Hepatic stellate cell (primary cell): ENCODE data around the gene CDKAL1.
"Not testable (repeated sequence)": the region's sequence is repeated elsewhere in the genome, so short reads cannot be mapped to it uniquely, and the experiment has no call there.

ENCODE experiments used
- DNase-seq: peaks from one replicate; pipeline ENCODE4 v3.0.0; 2011; ENCODE audit warnings: low spot score

CDKAL1 gene

GRCh38 chr6:21074484-21074883 lies 540.2 kb downstream of the CDKAL1 start:
- no peak for DNase-seq

- no peak for DNase-seq
Observed at GRCh38 chr6:21075986-21076385, 541.7 kb downstream of the CDKAL1 start.

- no peak for DNase-seq
Observed at GRCh38 chr6:21078497-21078896, 544.2 kb downstream of the CDKAL1 start.

- DNase-seq = no peak
Observed at GRCh38 chr6:21079468-21080048, 545.3 kb downstream of the CDKAL1 start.

GRCh38 chr6:21080221-21080620 lies 546.0 kb downstream of the CDKAL1 start:
- no peak for DNase-seq

GRCh38 chr6:21082091-21082490 lies 547.8 kb downstream of the CDKAL1 start:
- no peak for DNase-seq

- DNase-seq = no peak
Observed at GRCh38 chr6:21083708-21084107, 549.5 kb downstream of the CDKAL1 start.

- DNase-seq = no peak
Observed at GRCh38 chr6:21084656-21085055, 550.4 kb downstream of the CDKAL1 start.

GRCh38 chr6:21085211-21085610 lies 551.0 kb downstream of the CDKAL1 start:
- DNase-seq = no peak

GRCh38 chr6:21085643-21086042 lies 551.4 kb downstream of the CDKAL1 start:
- DNase-seq = no peak

- no peak for DNase-seq
Observed at GRCh38 chr6:21087188-21087587, 552.9 kb downstream of the CDKAL1 start.

GRCh38 chr6:21091411-21091810 lies 557.2 kb downstream of the CDKAL1 start:
- no peak for DNase-seq

GRCh38 chr6:21092231-21092772 lies 558.0 kb downstream of the CDKAL1 start:
- not testable (repeated sequence) for DNase-seq

GRCh38 chr6:21095462-21095861 lies 561.2 kb downstream of the CDKAL1 start:
- DNase-seq = no peak

- DNase-seq = no peak
Observed at GRCh38 chr6:21098134-21098533, 563.9 kb downstream of the CDKAL1 start.

- DNase-seq = no peak
Observed at GRCh38 chr6:21098744-21099143, 564.5 kb downstream of the CDKAL1 start.

GRCh38 chr6:21099338-21100314 lies 565.4 kb downstream of the CDKAL1 start:
- DNase-seq = no peak

- no peak for DNase-seq
Observed at GRCh38 chr6:21100991-21101390, 566.7 kb downstream of the CDKAL1 start.

GRCh38 chr6:21101694-21102093 lies 567.4 kb downstream of the CDKAL1 start:
- DNase-seq = no peak

GRCh38 chr6:21102201-21102600 lies 567.9 kb downstream of the CDKAL1 start:
- DNase-seq = no peak

GRCh38 chr6:21102624-21103023 lies 568.4 kb downstream of the CDKAL1 start:
- DNase-seq = no peak

- DNase-seq = no peak
Observed at GRCh38 chr6:21103626-21104224, 569.5 kb downstream of the CDKAL1 start.

GRCh38 chr6:21104288-21104687 lies 570.0 kb downstream of the CDKAL1 start:
- DNase-seq = no peak
